Activated B cell treated with CpG ODN at 0.5 μM for 24 hours (primary cell): ENCODE results near the gene HCN4. TPM values are rescaled to one million over a fixed set of nuclear protein-coding genes. Genes with fewer than 3 reads are reported as not detected.

Experiments used
- ATAC-seq: fragments of 200-7000 bp; cut with Tn5 transposase; one replicate; pipeline ENCODE4 v1.10.0; 2021; ENCODE audit warnings: low read depth, mild to moderate bottlenecking, moderate library complexity
- CTCF ChIA-PET: fragments of 350-600 bp; sonication (Branson Sonifier 250); formaldehyde crosslinking; loops from one replicate; lab custom pipeline; 2021; ENCODE audit warnings: antibody characterized with exemption; lab: Charles Lee
- POLR2A ChIA-PET: fragments of 350-600 bp; sonication (Branson Sonifier 250); formaldehyde crosslinking; loops from one replicate; lab custom pipeline; 2021; ENCODE audit warnings: antibody characterized with exemption; lab: Charles Lee
- DNase-seq: peaks from one replicate; pipeline ENCODE4 v3.0.0; 2022
- H3K27ac Mint-ChIP-seq: one replicate; pipeline ENCODE4 v1.8.0; 2020; ENCODE audit warnings: mixed read lengths
- H3K27me3 Mint-ChIP-seq: one replicate; pipeline ENCODE4 v1.8.0; 2021; ENCODE audit warnings: mixed read lengths
- H3K36me3 Mint-ChIP-seq: one replicate; pipeline ENCODE4 v1.8.0; 2021; ENCODE audit warnings: low read depth, mixed read lengths
- H3K4me1 Mint-ChIP-seq: one replicate; pipeline ENCODE4 v1.8.0; 2021; ENCODE audit warnings: mixed read lengths
- H3K4me3 Mint-ChIP-seq: one replicate; pipeline ENCODE4 v1.8.0; 2020; ENCODE audit warnings: mild to moderate bottlenecking, mixed read lengths
- H3K9me3 Mint-ChIP-seq: one replicate; pipeline ENCODE4 v1.8.0; 2020; ENCODE audit warnings: mixed read lengths
- intact Hi-C: fragments of 100-400 bp; cut with micrococcal nuclease; formaldehyde crosslinking; loops from one replicate; pipeline ENCODE4 v1.15.1; 2024
- total RNA-seq: library from RNA; stranded (reverse); gene quantifications from 2 replicates; pipeline ENCODE4 v1.2.3, GENCODE V29; 2022
- TF ChIP-seq, protein P1 (sequence below): fragments of 200-600 bp; IDR thresholded peaks from one replicate; pipeline ENCODE4 v1.8.0; 2022; ENCODE audit warnings: antibody characterized with exemption, mild to moderate bottlenecking

HCN4 gene
- total RNA-seq, 1 donor from 2014 or later = not detected

- no peak for DNase-seq
- no peak for ATAC-seq
- TF ChIP-seq, protein P1, sequence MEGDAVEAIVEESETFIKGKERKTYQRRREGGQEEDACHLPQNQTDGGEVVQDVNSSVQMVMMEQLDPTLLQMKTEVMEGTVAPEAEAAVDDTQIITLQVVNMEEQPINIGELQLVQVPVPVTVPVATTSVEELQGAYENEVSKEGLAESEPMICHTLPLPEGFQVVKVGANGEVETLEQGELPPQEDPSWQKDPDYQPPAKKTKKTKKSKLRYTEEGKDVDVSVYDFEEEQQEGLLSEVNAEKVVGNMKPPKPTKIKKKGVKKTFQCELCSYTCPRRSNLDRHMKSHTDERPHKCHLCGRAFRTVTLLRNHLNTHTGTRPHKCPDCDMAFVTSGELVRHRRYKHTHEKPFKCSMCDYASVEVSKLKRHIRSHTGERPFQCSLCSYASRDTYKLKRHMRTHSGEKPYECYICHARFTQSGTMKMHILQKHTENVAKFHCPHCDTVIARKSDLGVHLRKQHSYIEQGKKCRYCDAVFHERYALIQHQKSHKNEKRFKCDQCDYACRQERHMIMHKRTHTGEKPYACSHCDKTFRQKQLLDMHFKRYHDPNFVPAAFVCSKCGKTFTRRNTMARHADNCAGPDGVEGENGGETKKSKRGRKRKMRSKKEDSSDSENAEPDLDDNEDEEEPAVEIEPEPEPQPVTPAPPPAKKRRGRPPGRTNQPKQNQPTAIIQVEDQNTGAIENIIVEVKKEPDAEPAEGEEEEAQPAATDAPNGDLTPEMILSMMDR = no peak
- POLR2A ChIA-PET = no interaction called here
- CTCF ChIA-PET = no interaction called here
- H3K4me3 Mint-ChIP-seq = no peak overlapping the region
- H3K4me1 Mint-ChIP-seq = no peaks in the 10 kb centered on the region
- intact Hi-C loops = no loop called here
- H3K9me3 Mint-ChIP-seq = no peaks in the 10 kb centered on the region
- H3K36me3 Mint-ChIP-seq = no peaks in the 10 kb centered on the region
- H3K27ac Mint-ChIP-seq = no peak overlapping the region
- H3K27me3 Mint-ChIP-seq = peaks cover 13% of the 10 kb centered on the region
Measured at GRCh38 chr15:73359651-73360050, 9.1 kb downstream of the HCN4 start.

- H3K9me3 Mint-ChIP-seq = no peaks in the 10 kb centered on the region
- ATAC-seq (no peak), DNase-seq (no peak)
- no peak overlapping the region for H3K27ac Mint-ChIP-seq
- CTCF ChIA-PET = interaction anchor here (0.6 kb wide), 1 partner anchor 12 kb away, joined by 3 read pairs; no protein-coding TSS in a partner anchor
- no peaks in the 10 kb centered on the region for H3K4me1 Mint-ChIP-seq
- no peak overlapping the region for H3K4me3 Mint-ChIP-seq
- H3K27me3 Mint-ChIP-seq = peaks cover 8% of the 10 kb centered on the region
- TF ChIP-seq, protein P1 = no peak
- POLR2A ChIA-PET = no interaction called here
- no peaks in the 10 kb centered on the region for H3K36me3 Mint-ChIP-seq
- intact Hi-C loops = no loop called here
Measured at GRCh38 chr15:73357999-73358665, 10.6 kb downstream of the HCN4 start.

DNA sequence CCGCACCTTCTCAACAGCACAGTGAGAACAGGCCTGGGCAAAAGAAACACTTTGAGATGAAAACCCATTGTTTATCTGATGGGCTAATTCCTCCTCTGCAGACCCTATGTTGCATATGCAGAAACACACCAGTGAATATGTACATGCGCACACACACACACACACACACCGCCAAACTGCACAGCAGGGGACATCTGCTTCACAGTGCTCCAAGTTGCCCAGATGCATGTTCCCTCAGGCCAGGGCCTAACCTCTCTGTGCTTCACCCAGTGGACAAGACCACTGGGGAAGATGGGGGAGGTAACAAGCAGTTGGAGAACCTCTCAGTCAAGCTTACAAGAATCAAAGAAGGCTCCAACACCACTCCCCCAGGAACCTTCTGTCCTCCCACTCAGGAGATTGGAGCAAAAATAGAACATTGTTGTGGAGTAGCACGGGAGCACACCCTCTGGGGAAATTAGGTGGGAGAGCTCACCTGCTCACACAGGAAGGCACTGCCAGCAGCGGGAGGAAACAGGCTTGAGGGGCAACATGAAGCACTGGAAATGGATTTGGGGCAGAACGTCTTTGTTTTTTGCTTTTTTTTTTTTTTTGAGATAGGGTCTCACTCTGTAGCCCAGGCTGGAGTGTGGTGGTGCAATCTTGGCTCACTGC is 13.0 kb downstream of the HCN4 start:
- H3K27ac Mint-ChIP-seq = no peak overlapping the region
- POLR2A ChIA-PET = no interaction called here

DNA sequence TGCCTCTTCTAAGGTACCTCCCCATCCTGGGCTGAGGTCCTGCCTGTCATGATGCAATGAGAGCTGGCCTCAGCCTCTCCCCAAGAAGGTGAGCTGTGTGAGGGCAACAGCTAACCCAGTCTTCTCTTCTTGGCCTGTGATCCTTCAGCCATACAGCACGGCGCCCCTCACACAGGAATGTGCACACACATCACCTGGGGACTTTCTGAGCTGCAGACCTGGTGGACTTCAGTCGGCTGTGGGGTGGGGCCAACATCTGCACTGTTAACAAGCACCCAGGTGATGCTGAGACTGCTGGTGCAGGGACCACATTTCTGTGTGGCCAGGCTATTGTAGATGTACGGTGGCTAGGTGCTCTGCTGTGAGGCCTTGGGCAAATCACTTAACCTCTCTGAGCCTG is 14.5 kb downstream of the HCN4 start:
- POLR2A ChIA-PET = no interaction called here
- TF ChIP-seq, protein P1 = no peak
- H3K9me3 Mint-ChIP-seq = no peaks in the 10 kb centered on the region
- H3K36me3 Mint-ChIP-seq = no peaks in the 10 kb centered on the region
- DNase-seq = no peak
- no peak overlapping the region for H3K4me3 Mint-ChIP-seq
- CTCF ChIA-PET = no interaction called here
- intact Hi-C loops = no loop called here
- H3K27me3 Mint-ChIP-seq = peaks cover 4% of the 10 kb centered on the region
- H3K4me1 Mint-ChIP-seq = no peaks in the 10 kb centered on the region
- H3K27ac Mint-ChIP-seq = no peak overlapping the region
- ATAC-seq = no peak

More for the DNA sequence above, 13.0 kb downstream of the HCN4 start:
- DNase-seq (no peak), ATAC-seq (no peak)
- no peaks in the 10 kb centered on the region for H3K36me3 Mint-ChIP-seq
- H3K4me3 Mint-ChIP-seq = no peak overlapping the region
- peaks cover 4% of the 10 kb centered on the region for H3K27me3 Mint-ChIP-seq
- CTCF ChIA-PET = no interaction called here
- TF ChIP-seq, protein P1 = no peak
- no peaks in the 10 kb centered on the region for H3K4me1 Mint-ChIP-seq
- intact Hi-C loops = no loop called here
- no peaks in the 10 kb centered on the region for H3K9me3 Mint-ChIP-seq

DNA sequence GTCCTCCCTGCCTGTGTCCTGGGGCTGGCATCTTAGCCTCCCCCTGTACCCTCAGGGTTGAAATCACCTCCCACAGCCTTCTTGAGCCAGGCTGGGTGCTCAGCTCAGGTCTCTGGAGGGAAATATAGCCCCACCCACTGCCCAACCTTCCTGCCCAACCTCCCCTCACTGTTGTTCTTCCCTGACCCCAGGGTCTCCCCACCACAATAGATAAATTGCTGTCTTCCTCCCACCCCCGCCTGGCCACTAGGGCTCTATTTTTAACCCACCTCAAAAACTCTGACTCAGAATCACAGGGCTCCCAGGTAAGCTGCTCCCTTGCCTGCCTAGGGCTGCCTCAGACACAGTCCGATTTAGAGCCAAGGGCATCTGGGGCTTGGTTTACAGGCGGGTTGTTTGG is 15.0 kb downstream of the HCN4 start:
- TF ChIP-seq, protein P1 = no peak
- Mint-ChIP-seq H3K27ac (no peak overlapping the region), H3K4me3 (no peak overlapping the region), H3K27me3 (peaks cover 4% of the 10 kb centered on the region), H3K9me3 (no peaks in the 10 kb centered on the region), H3K36me3 (no peaks in the 10 kb centered on the region), H3K4me1 (no peaks in the 10 kb centered on the region)
- CTCF ChIA-PET = no interaction called here
- DNase-seq = no peak
- no peak for ATAC-seq
- intact Hi-C loops = no loop called here
- POLR2A ChIA-PET = no interaction called here
